Parietal lobe (tissue), 2 donors: ENCODE data around the gene HTR5A. TPM values are rescaled to one million over a fixed set of nuclear protein-coding genes. Genes with fewer than 3 reads are reported as not detected.

Source experiments
- small RNA-seq: library from RNA; depleted of rRNA; stranded (forward); fragments of <200 nt; gene quantifications from one replicate; pipeline ENCODE3, GENCODE V24; 2014; ENCODE audit warnings: low replicate concordance
- total RNA-seq: library from RNA; depleted of rRNA; stranded (reverse); fragments of >200 nt; gene quantifications from one replicate; pipeline ENCODE4 v1.2.3, GENCODE V29; 2014

HTR5A gene
- 0.94 TPM for total RNA-seq

DNA sequence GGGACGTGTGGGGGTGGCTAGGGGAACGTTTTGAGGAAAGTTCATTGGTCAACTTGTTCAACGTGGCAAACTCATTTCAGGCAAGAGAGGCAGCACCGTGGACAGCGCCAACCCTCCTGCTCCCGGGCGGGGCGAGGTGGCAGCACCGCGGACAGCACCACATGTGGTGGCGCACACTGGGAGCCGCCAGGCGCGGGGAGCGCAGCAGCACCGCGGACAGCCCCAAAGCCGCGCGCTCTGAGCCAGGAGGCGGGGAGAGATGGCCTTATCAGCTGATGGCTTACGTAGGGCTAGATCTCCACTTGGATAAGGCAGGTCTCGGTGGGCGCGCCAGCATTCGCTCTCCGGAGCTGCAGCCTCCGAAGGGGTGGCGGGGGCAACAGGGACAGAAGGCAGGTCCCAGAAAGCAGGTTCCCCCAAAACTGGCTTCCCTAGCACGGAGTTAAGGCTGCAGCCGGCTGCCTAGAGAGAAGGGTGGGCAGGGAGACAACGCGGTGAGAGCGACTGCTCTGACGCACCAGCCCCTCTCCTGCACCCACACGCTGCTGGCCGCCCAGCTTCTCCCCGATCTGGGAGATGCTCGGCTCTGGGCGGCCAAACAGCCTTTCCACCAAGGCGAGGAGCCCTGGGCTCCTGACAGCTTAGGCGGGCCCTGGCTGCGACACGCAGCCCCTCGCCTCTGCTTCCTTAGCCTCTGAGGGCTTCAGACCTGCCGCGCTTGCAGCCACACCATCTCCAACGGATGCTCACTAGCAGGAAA lies at the start of gene HTR5A:
Gene HTR5A (plus strand): TSS at position 333 of the 760 bp plus-strand sequence. CDS start 576 bp downstream, outside the sequence.

Small RNA genes lying within 50 kb of the gene (small RNA-seq; reads per million reads assigned to genes)
- not detected for gene AC092628.1

Other genes starting within 250 kb of the HTR5A start
- gene PAXIP1, start 67.2 kb upstream of the HTR5A start, total RNA-seq, result 23.2 TPM
- gene INSIG1, start 227.6 kb downstream of the HTR5A start, total RNA-seq, result 106 TPM